Neuron (in vitro differentiated cells): ENCODE measurements around the gene TBC1D32.
"Not testable (repeated sequence)": the region's sequence is repeated elsewhere in the genome, so short reads cannot be mapped to it uniquely, and the experiment has no call there.

Experiments used
- H2AFZ ChIP-seq: one replicate; pipeline ENCODE4 v1.6.1; 2013; ENCODE audit warnings: low read depth, mild to moderate bottlenecking, inconsistent platforms, low read length, moderate library complexity
- H3K27me3 ChIP-seq: one replicate; pipeline ENCODE4 v1.6.1; 2013; ENCODE audit warnings: low read length; ENCODE audit not compliant: insufficient read depth
- H3K36me3 ChIP-seq: one replicate; pipeline ENCODE4 v1.6.1; 2013; ENCODE audit warnings: low read length; ENCODE audit not compliant: insufficient read depth
- H3K4me1 ChIP-seq: one replicate; pipeline ENCODE4 v1.6.1; 2013; ENCODE audit warnings: low read length; ENCODE audit not compliant: insufficient read depth
- H3K4me3 ChIP-seq: 2 replicates; pipeline ENCODE4 v1.5.1; 2013; ENCODE audit warnings: mild to moderate bottlenecking, low read length, moderate library complexity
- H3K9me3 ChIP-seq: one replicate; pipeline ENCODE4 v1.6.1; 2013; ENCODE audit warnings: low read length

TBC1D32 gene

GRCh38 chr6:121183742-121184141, 150.5 kb downstream of the TBC1D32 start:
- no peaks in the 10 kb centered on the region for H3K27me3 ChIP-seq
- H2AFZ ChIP-seq = no peak overlapping the region
- no peaks in the 10 kb centered on the region for H3K9me3 ChIP-seq
- H3K4me3 ChIP-seq = no peak overlapping the region
- no peaks in the 10 kb centered on the region for H3K36me3 ChIP-seq
- H3K4me1 ChIP-seq = no peaks in the 10 kb centered on the region

- Histone ChIP-seq H3K36me3 (no peaks in the 10 kb centered on the region), H3K27me3 (no peaks in the 10 kb centered on the region), H3K4me3 (no peak overlapping the region), H3K4me1 (no peaks in the 10 kb centered on the region), H3K9me3 (no peaks in the 10 kb centered on the region), H2AFZ (no peak overlapping the region)
These were observed 158.5 kb downstream of the TBC1D32 start for GRCh38 chr6:121175827-121176226.

GRCh38 chr6:121172451-121172850, 161.8 kb downstream of the TBC1D32 start:
- not testable (repeated sequence) for H3K27me3 ChIP-seq, H3K9me3 ChIP-seq, H3K36me3 ChIP-seq, H2AFZ ChIP-seq, H3K4me3 ChIP-seq, H3K4me1 ChIP-seq

- Histone ChIP-seq H3K4me3 (no peak overlapping the region), H3K4me1 (no peaks in the 10 kb centered on the region), H3K36me3 (no peaks in the 10 kb centered on the region), H2AFZ (no peak overlapping the region), H3K9me3 (no peaks in the 10 kb centered on the region), H3K27me3 (no peaks in the 10 kb centered on the region)
These were observed 162.4 kb downstream of the TBC1D32 start for GRCh38 chr6:121171879-121172278.

- H3K9me3 ChIP-seq = peaks cover 9% of the 10 kb centered on the region
- H2AFZ ChIP-seq = no peak overlapping the region
- no peak overlapping the region for H3K4me3 ChIP-seq
- peaks cover 7% of the 10 kb centered on the region for H3K36me3 ChIP-seq
- no peaks in the 10 kb centered on the region for H3K4me1 ChIP-seq
- H3K27me3 ChIP-seq = no peaks in the 10 kb centered on the region
These were observed 172.4 kb downstream of the TBC1D32 start for GRCh38 chr6:121161886-121162285.

- no peak overlapping the region for H3K4me3 ChIP-seq
- no peak overlapping the region for H2AFZ ChIP-seq
- H3K27me3 ChIP-seq = no peaks in the 10 kb centered on the region
- H3K36me3 ChIP-seq = peaks cover 8% of the 10 kb centered on the region
- H3K9me3 ChIP-seq = peaks cover 9% of the 10 kb centered on the region
- H3K4me1 ChIP-seq = no peaks in the 10 kb centered on the region
These were observed 174.0 kb downstream of the TBC1D32 start for GRCh38 chr6:121160276-121160675.

- H3K27me3 ChIP-seq = no peaks in the 10 kb centered on the region
- no peak overlapping the region for H2AFZ ChIP-seq
- H3K9me3 ChIP-seq = peaks cover 12% of the 10 kb centered on the region
- peaks cover 8% of the 10 kb centered on the region for H3K36me3 ChIP-seq
- H3K4me3 ChIP-seq = no peak overlapping the region
- H3K4me1 ChIP-seq = no peaks in the 10 kb centered on the region
These were observed 175.4 kb downstream of the TBC1D32 start for GRCh38 chr6:121158891-121159290.

- Histone ChIP-seq H3K36me3 (peaks cover 8% of the 10 kb centered on the region), H3K9me3 (peaks cover 12% of the 10 kb centered on the region), H2AFZ (no peak overlapping the region), H3K27me3 (no peaks in the 10 kb centered on the region), H3K4me1 (no peaks in the 10 kb centered on the region), H3K4me3 (no peak overlapping the region)
These were observed 175.8 kb downstream of the TBC1D32 start for GRCh38 chr6:121158438-121158837.

GRCh38 chr6:121157906-121158305, 176.4 kb downstream of the TBC1D32 start:
- Histone ChIP-seq H3K27me3 (no peaks in the 10 kb centered on the region), H3K36me3 (peaks cover 8% of the 10 kb centered on the region), H3K4me1 (no peaks in the 10 kb centered on the region), H2AFZ (no peak overlapping the region), H3K9me3 (peaks cover 18% of the 10 kb centered on the region), H3K4me3 (no peak overlapping the region)

- no peaks in the 10 kb centered on the region for H3K36me3 ChIP-seq
- no peak overlapping the region for H3K4me3 ChIP-seq
- no peaks in the 10 kb centered on the region for H3K27me3 ChIP-seq
- no peak overlapping the region for H2AFZ ChIP-seq
- no peaks in the 10 kb centered on the region for H3K4me1 ChIP-seq
- peaks cover 2% of the 10 kb centered on the region for H3K9me3 ChIP-seq
These were observed 190.8 kb downstream of the TBC1D32 start for GRCh38 chr6:121143476-121143875.

- H3K4me3 ChIP-seq = no peak overlapping the region
These were observed 192.2 kb downstream of the TBC1D32 start for GRCh38 chr6:121142093-121142492.

GRCh38 chr6:121135425-121135824, 198.9 kb downstream of the TBC1D32 start:
- Histone ChIP-seq H3K4me1 (no peaks in the 10 kb centered on the region), H3K36me3 (no peaks in the 10 kb centered on the region), H2AFZ (no peak overlapping the region), H3K9me3 (no peaks in the 10 kb centered on the region), H3K4me3 (no peak overlapping the region), H3K27me3 (no peaks in the 10 kb centered on the region)

More at GRCh38 chr6:121142093-121142492, 192.2 kb downstream of the TBC1D32 start:
- Histone ChIP-seq H3K9me3 (peaks cover 2% of the 10 kb centered on the region), H3K27me3 (no peaks in the 10 kb centered on the region), H3K36me3 (no peaks in the 10 kb centered on the region), H2AFZ (no peak overlapping the region), H3K4me1 (no peaks in the 10 kb centered on the region)

GRCh38 chr6:121134922-121135321, 199.4 kb downstream of the TBC1D32 start:
- Histone ChIP-seq H3K36me3 (no peaks in the 10 kb centered on the region), H3K4me3 (no peak overlapping the region), H3K9me3 (no peaks in the 10 kb centered on the region), H3K27me3 (no peaks in the 10 kb centered on the region), H3K4me1 (no peaks in the 10 kb centered on the region), H2AFZ (no peak overlapping the region)

GRCh38 chr6:121124600-121124999, 209.7 kb downstream of the TBC1D32 start:
- Histone ChIP-seq H3K9me3 (peaks cover 15% of the 10 kb centered on the region), H3K27me3 (no peaks in the 10 kb centered on the region), H3K36me3 (peaks cover 14% of the 10 kb centered on the region), H2AFZ (no peak overlapping the region), H3K4me1 (no peaks in the 10 kb centered on the region), H3K4me3 (no peak overlapping the region)
